Keratinocyte (primary cell): ENCODE data around the gene EXOC3.

ENCODE experiments used
- CTCF ChIP-seq, 3 experiments: IDR thresholded peaks in 1 of 3; conservative IDR thresholded peaks in 1 of 3; optimal IDR thresholded peaks in 1 of 3; 2 replicates in 2 of 3; 3 replicates in 1 of 3; pipeline versions ENCODE3 to v1.5.1; 2011; ENCODE audit warnings: low read length in 3 of 3, mild to moderate bottlenecking in 3 of 3, moderate library complexity in 2 of 3, control low read depth in 1 of 3, inconsistent platforms in 1 of 3; ENCODE audit not compliant: insufficient read depth in 2 of 3; ENCODE audit errors: extremely low read depth in 1 of 3
- EZH2 ChIP-seq: IDR thresholded peaks from one replicate; pipeline ENCODE4 v1.6.1; 2012; ENCODE audit warnings: inconsistent platforms, mild to moderate bottlenecking, low read length, moderate library complexity

- no peak for TF ChIP-seq CTCF (optimal IDR thresholded peaks at IDR 0.05 in 1 of 3, IDR thresholded peaks at IDR 0.05 in 1 of 3, conservative IDR thresholded peaks at IDR 0.05 in 1 of 3; ENCODE audit: extremely low read depth in 1 of 3, insufficient read depth in 2 of 3, low read length in 3 of 3)
- no peak for TF ChIP-seq EZH2
Measured at GRCh38 chr5:515273-515836, 72.4 kb downstream of the EXOC3 start.
